Body of pancreas (tissue), 4 donors: ENCODE results near the gene HOTAIR.

ENCODE experiments used
- CTCF ChIP-seq, 7 experiments: fragments of 450-650 bp in 4 of 7; fragments of 200-600 bp in 3 of 7; sonication (generic) in 3 of 7; IDR thresholded peaks; one replicate each; pipeline ENCODE4 v1.5.1; 2016 to 2019; ENCODE audit warnings: antibody characterized with exemption in 7 of 7
- POLR2A ChIP-seq, 3 donors: fragments of 450-650 bp; IDR thresholded peaks; one replicate each; pipeline ENCODE4 v1.6.1; 2016; ENCODE audit warnings: antibody characterized with exemption in 3 of 3, mild to moderate bottlenecking in 2 of 3

GRCh38 chr12:53931844-53932581 is 42.7 kb downstream of the HOTAIR start:
- TF ChIP-seq POLR2A (IDR thresholded peaks at IDR 0.05) (no peak), CTCF (IDR thresholded peaks at IDR 0.05) (no peak)
